GM23248 (cell line): ENCODE measurements around the gene CNPY2. TPM values are rescaled to one million over a fixed set of nuclear protein-coding genes. Genes with fewer than 3 reads are reported as not detected.

Experiments
- DNase-seq: peaks from one replicate; pipeline ENCODE4 v3.0.0-alpha.2; 2015
- H2AFZ ChIP-seq: fragments of 200-600 bp; sonication (generic); 2 replicates; pipeline ENCODE4 v1.6.1; 2016; ENCODE audit warnings: antibody characterized with exemption
- H3F3A ChIP-seq: fragments of 200-600 bp; sonication (generic); 2 replicates; pipeline ENCODE4 v1.6.1; 2016; ENCODE audit warnings: mild to moderate bottlenecking, antibody characterized with exemption, mixed run types; ENCODE audit not compliant: insufficient read depth
- H3K27ac ChIP-seq: fragments of 200-600 bp; sonication (generic); 2 replicates; pipeline ENCODE4 v1.5.1; 2016; ENCODE audit warnings: mild to moderate bottlenecking
- H3K27me3 ChIP-seq: fragments of 200-600 bp; sonication (generic); replicated peaks from 2 replicates; pipeline ENCODE4 v1.6.1; 2016; ENCODE audit warnings: mild to moderate bottlenecking; ENCODE audit not compliant: insufficient read depth
- H3K36me3 ChIP-seq: fragments of 200-600 bp; sonication (generic); 2 replicates; pipeline ENCODE4 v1.6.1; 2016; ENCODE audit warnings: low read depth, mild to moderate bottlenecking
- H3K4me1 ChIP-seq: fragments of 200-600 bp; sonication (generic); 2 replicates; pipeline ENCODE4 v1.6.1; 2016; ENCODE audit warnings: mild to moderate bottlenecking; ENCODE audit not compliant: insufficient read depth
- H3K4me2 ChIP-seq: fragments of 200-600 bp; sonication (generic); one replicate; pipeline ENCODE4 v1.6.1; 2016; ENCODE audit warnings: mild to moderate bottlenecking; ENCODE audit not compliant: unreplicated experiment
- H3K4me3 ChIP-seq: fragments of 200-600 bp; sonication (generic); 2 replicates; pipeline ENCODE4 v1.5.1; 2016; ENCODE audit warnings: mild to moderate bottlenecking
- H3K79me2 ChIP-seq: fragments of 200-600 bp; sonication (generic); 2 replicates; pipeline ENCODE4 v1.6.1; 2016; ENCODE audit warnings: mild to moderate bottlenecking; ENCODE audit not compliant: insufficient read depth
- H3K9ac ChIP-seq: fragments of 200-600 bp; sonication (generic); 2 replicates; pipeline ENCODE4 v1.6.1; 2016; ENCODE audit warnings: mild to moderate bottlenecking
- H3K9me2 ChIP-seq: fragments of 200-600 bp; sonication (generic); 2 replicates; pipeline ENCODE4 v1.6.1; 2016; ENCODE audit warnings: mixed run types, mild to moderate bottlenecking, moderate library complexity; ENCODE audit not compliant: insufficient read depth
- H3K9me3 ChIP-seq: fragments of 200-600 bp; sonication (generic); one replicate; pipeline ENCODE4 v1.6.1; 2017; ENCODE audit warnings: low read depth
- H4K20me1 ChIP-seq: fragments of 200-600 bp; sonication (generic); 2 replicates; pipeline ENCODE4 v1.6.0; 2016; ENCODE audit not compliant: insufficient read depth
- EZH2 ChIP-seq: fragments of 200-600 bp; sonication (generic); IDR thresholded peaks from 2 replicates; pipeline ENCODE4 v1.6.1; 2018; ENCODE audit warnings: antibody characterized with exemption, mild to moderate bottlenecking; ENCODE audit not compliant: insufficient read depth, poor library complexity, severe bottlenecking
- EZH2phosphoT487 ChIP-seq: fragments of 200-600 bp; sonication (generic); IDR thresholded peaks from 2 replicates; pipeline ENCODE4 v1.6.1; 2018; ENCODE audit warnings: antibody characterized with exemption, moderate library complexity, mild to moderate bottlenecking, low read depth; ENCODE audit not compliant: insufficient read depth
- WGBS, 2 experiments: methylation state at CpG; one replicate each; pipeline ENCODE4 v1.1.6; 2015 to 2017; ENCODE audit warnings: low lambda C conversion rate in 2 of 2, low coverage in 1 of 2; ENCODE audit errors: missing lambda C conversion rate in 2 of 2; 5-methylcytosine and 5-hydroxymethylcytosine counted together
- in situ Hi-C: fragments of 300-500 bp; cut with MboI; formaldehyde crosslinking; loops from 2 replicates; pipeline ENCODE4 v1.15.0; 2020
- polyA plus RNA-seq: library from polyadenylated mRNA; unstranded; fragments of >200 nt; fragmentation: Nextera tagmentation; extraction: Ambion mirVana; gene quantifications from 2 replicates; pipeline ENCODE4 v1.2.1, GENCODE V29; 2016
- total RNA-seq: library from RNA; depleted of rRNA; stranded (reverse); fragments of >200 nt; shearing (Covaris generic); gene quantifications from 2 replicates; pipeline ENCODE4 v1.2.3, GENCODE V29; 2014; rRNA removed

CNPY2 gene
- total RNA-seq (89.9 and 97.5 TPM in 2 replicates), polyA plus RNA-seq (248 and 253 TPM in 2 replicates)

DNA sequence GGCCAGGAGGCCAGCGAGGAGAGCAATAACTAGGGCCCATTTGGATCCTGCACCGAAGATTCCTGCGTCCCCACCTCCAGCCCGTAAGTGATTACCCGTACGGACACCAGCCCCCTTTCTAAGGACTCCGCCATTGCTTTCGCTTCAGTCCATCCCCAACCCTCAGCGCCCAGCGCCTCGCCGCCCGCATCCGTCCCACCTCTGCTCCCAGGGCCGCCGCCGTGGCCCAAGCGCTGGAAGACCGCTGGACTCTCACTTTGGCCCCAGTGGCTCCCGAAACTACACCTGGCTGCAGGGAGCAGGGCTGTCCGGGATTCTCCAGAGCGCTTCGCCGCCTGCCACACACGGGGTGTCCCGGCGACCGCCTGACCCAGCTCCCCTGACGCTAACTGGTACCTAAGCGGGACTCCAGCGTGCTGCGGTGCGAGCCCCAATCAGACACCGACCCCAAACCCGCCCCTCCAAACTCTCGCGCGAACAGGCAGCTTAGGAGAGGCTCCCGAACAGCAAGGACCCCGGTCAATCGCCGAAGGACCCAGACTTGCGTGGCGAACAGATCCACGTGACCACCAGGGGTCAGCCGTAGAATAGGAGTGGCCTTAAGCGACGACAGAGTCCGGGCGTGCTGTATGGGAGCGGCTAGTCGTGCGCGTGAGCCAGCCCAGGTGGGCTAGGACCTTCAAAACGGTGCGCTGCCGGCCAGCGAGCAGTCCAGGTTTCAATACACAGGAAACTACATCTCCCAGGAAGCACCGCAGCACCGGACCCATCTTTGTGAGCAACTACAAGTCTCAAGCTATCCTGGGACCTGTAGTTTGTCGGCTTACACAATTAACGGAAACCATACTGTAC is at the start of gene CNPY2:
CNPY2 (minus strand) TSS at position 367 of the 852 bp plus-strand sequence. CDS start 771 bp downstream, outside the sequence.
- in situ Hi-C loops: no loop called here
- 0 to 1% methylated on average over 58 to 60 of the region's 62 CpGs for WGBS, 2 experiments
- Histone ChIP-seq H3K79me2 (peaks cover 30% of the 10 kb centered on the region), H2AFZ (peak within 1 kb of the TSS; percentile 87), H3K27ac (peak within 1 kb of the TSS; percentile 90), H3K36me3 (peaks cover 18% of the 10 kb centered on the region), H4K20me1 (no peaks in the 10 kb centered on the region), H3K4me1 (peaks cover 14% of the 10 kb centered on the region; the same call in 1 of the 2 replicates), H3K9me2 (no peaks in the 10 kb centered on the region), H3K4me3 (peak within 1 kb of the TSS; percentile 88), H3K9me3 (no peaks in the 10 kb centered on the region), H3K4me2 (peak within 1 kb of the TSS; percentile 97), H3F3A (no peaks in the 10 kb centered on the region), H3K27me3 (no peaks in the 10 kb centered on the region), H3K9ac (peak within 1 kb of the TSS; percentile 92)
- peak; percentile 97 for DNase-seq
- TF ChIP-seq EZH2phosphoT487 (no peak), EZH2 (no peak)

GRCh38 chr12:56362130-56363059 is 46.6 kb upstream of the CNPY2 start, which contains the start of gene APOF:
APOF (minus strand) TSS chr12:56362857; CDS start chr12:56362745, 112 bp downstream.
- no peak within 1 kb of the TSS for H2AFZ ChIP-seq
- no peak within 1 kb of the TSS for H3K9ac ChIP-seq
- H3K4me1 ChIP-seq: peaks cover 18% of the 10 kb centered on the region
- DNase-seq: no peak
- peaks cover 23% of the 10 kb centered on the region for H3K79me2 ChIP-seq
- WGBS, 2 experiments: 68 to 71% methylated on average over 10 of the region's 10 CpGs
- H3K36me3 ChIP-seq: no peaks in the 10 kb centered on the region
- H3K9me2 ChIP-seq: no peaks in the 10 kb centered on the region
- peaks cover 18% of the 10 kb centered on the region for H3F3A ChIP-seq
- 0 out of 2 replicates have a peak, but pooled peaks cover 5% of the 10 kb centered on the region for H4K20me1 ChIP-seq
- H3K27ac ChIP-seq: no peak within 1 kb of the TSS
- H3K4me3 ChIP-seq: no peak within 1 kb of the TSS
- no peaks in the 10 kb centered on the region for H3K27me3 ChIP-seq
- H3K9me3 ChIP-seq: no peaks in the 10 kb centered on the region
- no peak within 1 kb of the TSS for H3K4me2 ChIP-seq
- no peak for TF ChIP-seq EZH2
- TF ChIP-seq EZH2phosphoT487: no peak
- in situ Hi-C loops: no loop called here

- H4K20me1 ChIP-seq: 0 out of 2 replicates have a peak, but pooled peaks cover 5% of the 10 kb centered on the region
- H2AFZ ChIP-seq: no peak overlapping the region
- H3K27me3 ChIP-seq: no peaks in the 10 kb centered on the region
- H3K79me2 ChIP-seq: peaks cover 31% of the 10 kb centered on the region
- peaks cover 18% of the 10 kb centered on the region for H3F3A ChIP-seq
- no peaks in the 10 kb centered on the region for H3K9me3 ChIP-seq
- H3K36me3 ChIP-seq: no peaks in the 10 kb centered on the region
- in situ Hi-C loops: no loop called here
- H3K4me2 ChIP-seq: no peak overlapping the region
- H3K4me1 ChIP-seq: peaks cover 23% of the 10 kb centered on the region
- H3K27ac ChIP-seq: no peak overlapping the region
- H3K4me3 ChIP-seq: no peak overlapping the region
- WGBS, 2 experiments: 58% methylated on average over 8 of the region's 8 CpGs
- H3K9me2 ChIP-seq: no peaks in the 10 kb centered on the region
- no peak for DNase-seq
- TF ChIP-seq EZH2: no peak
- no peak for TF ChIP-seq EZH2phosphoT487
- no peak overlapping the region for H3K9ac ChIP-seq
These were observed 45.8 kb upstream of the CNPY2 start for GRCh38 chr12:56361487-56362129.
